ENCODE results near the gene ARFGEF3.

DNA sequence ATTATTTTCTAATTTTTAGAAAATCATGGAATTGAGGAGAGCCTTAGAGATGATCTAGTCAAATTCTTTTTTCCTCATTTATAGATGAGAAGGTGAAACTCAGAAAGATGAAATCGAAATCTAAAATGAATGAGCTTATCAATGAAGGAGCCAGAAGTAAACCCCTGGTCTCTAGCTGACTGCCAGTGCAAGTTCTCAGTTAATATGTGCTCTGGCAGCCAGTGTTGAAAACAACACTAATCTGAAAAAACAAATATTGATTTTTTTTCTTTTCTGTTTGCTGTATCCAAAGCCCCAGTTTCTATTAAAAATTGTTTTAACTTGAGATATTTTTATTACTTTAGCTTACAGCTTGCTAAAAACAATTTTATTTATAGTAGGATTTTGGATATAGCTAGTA, 78.0 kb downstream of the ARFGEF3 start:
- TF ChIP-seq POLR2AphosphoS5 (IDR thresholded peaks at IDR 0.05; ENCODE audit: borderline replicate concordance, low read depth, low read length), result no peak
- no peak for TF ChIP-seq EZH2 (IDR thresholded peaks at IDR 0.05)
- TF ChIP-seq FOXP2 (optimal IDR thresholded peaks at IDR 0.05; ENCODE audit: control extremely low read depth, extremely low read length, insufficient read depth), result no peak
